Measurements from ENCODE around the gene PRKG1. TPM values are rescaled to one million over a fixed set of nuclear protein-coding genes. Genes with fewer than 3 reads are reported as not detected.
"Not testable (repeated sequence)": the region's sequence is repeated elsewhere in the genome, so short reads cannot be mapped to it uniquely, and the experiment has no call there.

Gene PRKG1
- total and polyA plus RNA-seq, 2 experiments from 2014 or later = 18.2 to 21.1 TPM

DNA sequence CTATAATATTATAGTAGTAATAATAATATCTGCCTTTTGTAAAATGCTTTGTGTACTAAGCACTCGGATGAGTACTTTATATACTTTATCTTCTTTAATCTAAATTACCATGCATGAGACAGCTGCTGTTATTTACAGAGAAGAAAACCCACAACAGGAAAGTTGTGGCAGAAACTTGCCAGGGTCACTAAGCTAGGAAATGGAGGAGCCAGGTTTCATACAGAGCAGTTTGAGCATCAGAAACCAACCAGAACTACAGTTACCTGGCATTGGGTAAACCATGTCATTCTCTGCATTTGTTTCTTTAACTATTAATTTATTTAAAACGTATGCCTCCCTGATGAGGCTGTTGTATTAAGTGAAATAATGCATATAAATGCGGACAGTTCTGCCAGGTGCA lies 495.2 kb downstream of the PRKG1 start:
- Histone ChIP-seq H3K4me1 (ENCODE audit: insufficient read depth) (peaks cover 43% of the 10 kb centered on the region), H2AFZ (no peak overlapping the region), H3F3A (replicated peaks; ENCODE audit: low read depth) (no peaks in the 10 kb centered on the region), H3K9me2 (ENCODE audit: insufficient read depth) (no peaks in the 10 kb centered on the region), H3K79me2 (replicated peaks; ENCODE audit: insufficient read depth) (no peaks in the 10 kb centered on the region), H3K36me3 (ENCODE audit: insufficient read depth) (no peaks in the 10 kb centered on the region), H3K4me2 (no peak overlapping the region), H3K4me3 (no peak overlapping the region), H3K27me3 (ENCODE audit: insufficient read depth) (no peaks in the 10 kb centered on the region), H4K20me1 (replicated peaks; ENCODE audit: insufficient read depth) (no peaks in the 10 kb centered on the region), H3K27ac (ENCODE audit: low read depth) (no peak overlapping the region)
- no peak for TF ChIP-seq EZH2phosphoT487 (IDR thresholded peaks at IDR 0.05; ENCODE audit: unreplicated experiment)
- no peak for TF ChIP-seq NANOG (IDR thresholded peaks at IDR 0.05; ENCODE audit: borderline replicate concordance)
- H3K27ac Mint-ChIP-seq = no peak overlapping the region
- H3K36me3 Mint-ChIP-seq (ENCODE audit: low read depth) = no peaks in the 10 kb centered on the region
- no peak overlapping the region for H3K4me3 Mint-ChIP-seq
- ATAC-seq (no peak), DNase-seq (ENCODE audit: low spot score) (no peak)
- no peaks in the 10 kb centered on the region for H3K9me3 Mint-ChIP-seq
- H3K4me1 Mint-ChIP-seq = peaks cover 37% of the 10 kb centered on the region
- H3K27me3 Mint-ChIP-seq (ENCODE audit: insufficient read depth, low read depth, poor library complexity) = no peaks in the 10 kb centered on the region

DNA sequence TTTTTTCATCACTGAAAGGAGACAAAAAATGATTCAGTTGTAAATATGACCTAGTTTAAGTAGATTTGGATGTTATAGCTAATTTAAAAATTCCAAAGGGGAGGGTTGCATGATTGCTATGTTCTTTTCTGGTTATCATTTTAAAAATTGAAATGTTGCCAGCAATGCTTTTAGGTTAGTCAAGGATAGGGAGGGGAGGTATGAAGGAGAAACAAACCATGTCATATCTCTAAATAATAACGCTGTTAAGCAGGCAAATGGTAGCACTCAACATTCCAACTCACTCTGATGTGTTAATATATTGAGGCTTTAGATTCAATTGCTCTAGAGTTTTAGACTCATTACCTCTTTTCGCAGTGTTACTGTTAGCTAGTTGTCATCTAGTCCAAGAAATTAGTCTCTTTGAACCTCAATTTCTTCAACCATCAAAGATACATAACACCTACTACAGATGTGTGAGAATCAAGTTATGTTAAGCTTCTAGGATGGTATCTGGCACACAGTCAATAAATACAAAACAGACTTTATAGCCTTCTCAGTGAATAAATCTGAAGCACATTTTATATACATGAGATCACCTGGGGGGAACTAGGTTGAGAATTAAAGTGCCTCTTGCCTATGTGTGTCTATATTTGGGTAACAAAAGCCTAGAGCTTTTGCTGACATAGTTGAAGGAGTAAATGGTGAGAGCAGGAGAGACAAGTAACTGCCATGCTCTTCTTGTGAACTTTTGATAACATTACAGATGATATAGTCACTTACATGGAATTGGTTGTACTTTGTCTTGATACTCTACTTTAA lies 500.2 kb downstream of the PRKG1 start:
- H3K27ac Mint-ChIP-seq = peak overlapping the region; percentile 19; the same call in 1 of the 2 replicates
- ATAC-seq (peak; percentile 63), DNase-seq (ENCODE audit: low spot score) (peak; percentile 11)
- H3K9me2 ChIP-seq (ENCODE audit: insufficient read depth) = no peaks in the 10 kb centered on the region
- H4K20me1 ChIP-seq (replicated peaks; ENCODE audit: insufficient read depth) = no peaks in the 10 kb centered on the region
- H3K79me2 ChIP-seq (replicated peaks; ENCODE audit: insufficient read depth) = no peaks in the 10 kb centered on the region
- H3K4me3 ChIP-seq = 0 out of 2 replicates have a peak overlapping the region, but pooled peaks have one; percentile 9
- no peaks in the 10 kb centered on the region for H3K36me3 ChIP-seq (ENCODE audit: insufficient read depth)
- no peaks in the 10 kb centered on the region for H3K36me3 Mint-ChIP-seq (ENCODE audit: low read depth)
- H3K4me1 ChIP-seq (ENCODE audit: insufficient read depth) = peaks cover 28% of the 10 kb centered on the region
- H3K4me1 Mint-ChIP-seq = peaks cover 27% of the 10 kb centered on the region
- no peaks in the 10 kb centered on the region for H3F3A ChIP-seq (replicated peaks; ENCODE audit: low read depth)
- H3K27me3 ChIP-seq (ENCODE audit: insufficient read depth) = no peaks in the 10 kb centered on the region
- no peak overlapping the region for H2AFZ ChIP-seq
- no peaks in the 10 kb centered on the region for H3K9me3 Mint-ChIP-seq
- no peak for TF ChIP-seq NANOG (IDR thresholded peaks at IDR 0.05; ENCODE audit: borderline replicate concordance)
- no peak for TF ChIP-seq POLR2AphosphoS5 (IDR thresholded peaks at IDR 0.05; ENCODE audit: low read depth)
- TF ChIP-seq, protein P1, sequence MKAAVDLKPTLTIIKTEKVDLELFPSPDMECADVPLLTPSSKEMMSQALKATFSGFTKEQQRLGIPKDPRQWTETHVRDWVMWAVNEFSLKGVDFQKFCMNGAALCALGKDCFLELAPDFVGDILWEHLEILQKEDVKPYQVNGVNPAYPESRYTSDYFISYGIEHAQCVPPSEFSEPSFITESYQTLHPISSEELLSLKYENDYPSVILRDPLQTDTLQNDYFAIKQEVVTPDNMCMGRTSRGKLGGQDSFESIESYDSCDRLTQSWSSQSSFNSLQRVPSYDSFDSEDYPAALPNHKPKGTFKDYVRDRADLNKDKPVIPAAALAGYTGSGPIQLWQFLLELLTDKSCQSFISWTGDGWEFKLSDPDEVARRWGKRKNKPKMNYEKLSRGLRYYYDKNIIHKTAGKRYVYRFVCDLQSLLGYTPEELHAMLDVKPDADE (IDR thresholded peaks at IDR 0.05) = no peak
- peak overlapping the region; percentile 60; the same call in 1 of the 2 replicates for H3K4me2 ChIP-seq
- H3K27me3 Mint-ChIP-seq (ENCODE audit: insufficient read depth, low read depth, poor library complexity) = no peaks in the 10 kb centered on the region
- 0 out of 2 replicates have a peak overlapping the region, but pooled peaks have one; percentile 4 for H3K27ac ChIP-seq (ENCODE audit: low read depth)
- no peak overlapping the region for H3K4me3 Mint-ChIP-seq

DNA sequence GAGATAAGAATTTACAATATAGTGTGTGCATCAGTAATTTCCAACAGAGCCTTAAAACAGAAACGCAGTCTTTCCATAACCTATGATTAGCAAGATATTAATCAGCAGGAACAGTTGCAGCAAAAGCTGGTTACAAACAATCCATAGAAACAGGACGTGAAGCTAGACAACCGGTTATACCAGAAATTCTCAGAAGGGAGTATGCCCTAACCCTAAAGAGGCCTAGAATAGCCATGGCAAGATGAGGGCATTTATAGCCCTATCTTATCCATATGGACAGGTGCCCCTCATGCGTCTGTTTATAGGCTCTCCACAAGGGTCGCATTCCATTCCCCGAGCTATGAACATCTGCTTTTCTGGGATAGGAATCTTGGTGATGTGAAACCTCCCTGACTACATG lies 506.9 kb downstream of the PRKG1 start:
- not testable (repeated sequence) for H3K4me1 Mint-ChIP-seq; H3K4me3 ChIP-seq; H3F3A ChIP-seq (replicated peaks; ENCODE audit: low read depth); H3K36me3 ChIP-seq (ENCODE audit: insufficient read depth); H3K27me3 ChIP-seq (ENCODE audit: insufficient read depth); H4K20me1 ChIP-seq (replicated peaks; ENCODE audit: insufficient read depth); H3K27ac Mint-ChIP-seq; H3K79me2 ChIP-seq (replicated peaks; ENCODE audit: insufficient read depth); ATAC-seq; H3K4me3 Mint-ChIP-seq; DNase-seq (ENCODE audit: low spot score); H3K9me2 ChIP-seq (ENCODE audit: insufficient read depth); H3K4me2 ChIP-seq; H3K27me3 Mint-ChIP-seq (ENCODE audit: insufficient read depth, low read depth, poor library complexity); H2AFZ ChIP-seq; H3K4me1 ChIP-seq (ENCODE audit: insufficient read depth); H3K27ac ChIP-seq (ENCODE audit: low read depth)
- peaks cover 16% of the 10 kb centered on the region for H3K9me3 Mint-ChIP-seq
- peaks cover 12% of the 10 kb centered on the region for H3K36me3 Mint-ChIP-seq (ENCODE audit: low read depth)

Measured in GM23338 (cell line).